ENCODE measurements around the gene CCDC32.
"Not testable (repeated sequence)": the region's sequence is repeated elsewhere in the genome, so short reads cannot be mapped to it uniquely, and the experiment has no call there.

Gene CCDC32

GRCh38 chr15:40564591-40565332 is at the start of gene CCDC32:
Gene CCDC32 (minus strand): TSS chr15:40565042. CDS start chr15:40563015, 2,027 bp downstream.
- peak; percentile 99 to 100 for DNase-seq

GRCh38 chr15:40613080-40613479 is 48.2 kb upstream of the CCDC32 start:
- no peak for DNase-seq

GRCh38 chr15:40603935-40604334 is 39.1 kb upstream of the CCDC32 start:
- no peak for DNase-seq

- DNase-seq: no peak
Measured at GRCh38 chr15:40600956-40601355, 36.1 kb upstream of the CCDC32 start.

GRCh38 chr15:40598672-40599071 is 33.8 kb upstream of the CCDC32 start:
- DNase-seq: no peak

- no peak for DNase-seq
Measured at GRCh38 chr15:40598126-40598525, 33.3 kb upstream of the CCDC32 start.

- no peak for DNase-seq
Measured at GRCh38 chr15:40597024-40597423, 32.2 kb upstream of the CCDC32 start.

GRCh38 chr15:40595773-40596172 is 30.9 kb upstream of the CCDC32 start:
- no peak for DNase-seq

- DNase-seq: no peak
Measured at GRCh38 chr15:40595219-40595618, 30.4 kb upstream of the CCDC32 start.

GRCh38 chr15:40594429-40594836 is 29.6 kb upstream of the CCDC32 start:
- peak; percentile 75 to 76 for DNase-seq

- DNase-seq: peak; percentile 95 to 97
Measured at GRCh38 chr15:40593588-40594428, 29.0 kb upstream of the CCDC32 start, which contains the start of gene KNL1. Gene KNL1 (plus strand): TSS chr15:40594249. CDS start chr15:40602932, 8,683 bp downstream.

GRCh38 chr15:40593165-40593564 is 28.3 kb upstream of the CCDC32 start:
- no peak for DNase-seq

GRCh38 chr15:40591389-40591788 is 26.5 kb upstream of the CCDC32 start:
- no peak for DNase-seq

GRCh38 chr15:40590667-40591050 is 25.8 kb upstream of the CCDC32 start:
- DNase-seq: no peak

GRCh38 chr15:40584191-40584590 is 19.3 kb upstream of the CCDC32 start:
- no peak for DNase-seq

GRCh38 chr15:40582726-40583246 is 17.9 kb upstream of the CCDC32 start:
- peak; percentile 76 to 77 for DNase-seq

- DNase-seq: not testable (repeated sequence)
Measured at GRCh38 chr15:40581796-40582195, 17.0 kb upstream of the CCDC32 start.

GRCh38 chr15:40578892-40579291 is 14.1 kb upstream of the CCDC32 start:
- no peak for DNase-seq

- not testable (repeated sequence) for DNase-seq
Measured at GRCh38 chr15:40576914-40577313, 12.1 kb upstream of the CCDC32 start.

GRCh38 chr15:40575113-40575512 is 10.3 kb upstream of the CCDC32 start:
- DNase-seq: no peak

- DNase-seq: peak; percentile 88 to 91
Measured at GRCh38 chr15:40569129-40569953, 4.5 kb upstream of the CCDC32 start, which contains the start of gene RPUSD2. Gene RPUSD2 (plus strand): TSS chr15:40569299. CDS start chr15:40569338, 39 bp downstream.

- peak in 1 of 2 experiments; percentile 51 for DNase-seq
Measured at GRCh38 chr15:40567111-40567510, 2.3 kb upstream of the CCDC32 start.
